ENCODE data around the gene APBB1IP.

DNA sequence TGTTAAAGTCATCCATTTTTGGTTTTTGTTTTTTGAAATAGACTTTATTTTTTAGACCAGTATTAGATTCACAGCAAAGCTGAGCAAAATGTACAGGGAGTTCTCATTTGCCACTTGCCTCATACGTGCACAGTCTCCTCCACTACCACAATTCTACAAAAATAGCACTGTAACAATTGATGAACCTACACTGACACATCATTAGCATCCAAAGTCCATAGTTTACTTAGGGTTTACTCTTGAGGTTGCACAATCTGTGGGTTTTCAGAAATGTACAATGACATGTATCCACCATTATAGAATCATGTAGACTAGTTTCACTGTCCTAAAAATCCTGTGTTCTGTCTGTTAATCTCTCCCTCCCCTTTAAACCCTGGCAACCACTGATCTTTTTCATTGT, 133.5 kb downstream of the APBB1IP start:
- no peak for TF ChIP-seq SUZ12 (IDR thresholded peaks at IDR 0.05)
- no peak for TF ChIP-seq LEF1 (IDR thresholded peaks at IDR 0.05; ENCODE audit: borderline replicate concordance)
- TF ChIP-seq, protein P1, sequence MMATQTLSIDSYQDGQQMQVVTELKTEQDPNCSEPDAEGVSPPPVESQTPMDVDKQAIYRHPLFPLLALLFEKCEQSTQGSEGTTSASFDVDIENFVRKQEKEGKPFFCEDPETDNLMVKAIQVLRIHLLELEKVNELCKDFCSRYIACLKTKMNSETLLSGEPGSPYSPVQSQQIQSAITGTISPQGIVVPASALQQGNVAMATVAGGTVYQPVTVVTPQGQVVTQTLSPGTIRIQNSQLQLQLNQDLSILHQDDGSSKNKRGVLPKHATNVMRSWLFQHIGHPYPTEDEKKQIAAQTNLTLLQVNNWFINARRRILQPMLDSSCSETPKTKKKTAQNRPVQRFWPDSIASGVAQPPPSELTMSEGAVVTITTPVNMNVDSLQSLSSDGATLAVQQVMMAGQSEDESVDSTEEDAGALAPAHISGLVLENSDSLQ (IDR thresholded peaks at IDR 0.05): no peak
- TF ChIP-seq CTBP1 (IDR thresholded peaks at IDR 0.05; ENCODE audit: borderline replicate concordance): no peak
- TF ChIP-seq L3MBTL2 (conservative IDR thresholded peaks at IDR 0.05): no peak
- no peak for TF ChIP-seq ARNT (IDR thresholded peaks at IDR 0.05)
- TF ChIP-seq BHLHE40 (IDR thresholded peaks at IDR 0.05; ENCODE audit: borderline replicate concordance): no peak
- no peak for TF ChIP-seq HDGF (IDR thresholded peaks at IDR 0.05; ENCODE audit: borderline replicate concordance)
